ENCODE measurements around the gene KCNQ1.
A peak's percentile ranks its signal among the peaks of the same experiment; 100 is the strongest.

The KCNQ1 gene

GRCh38 chr11:2671748-2672147, 226.9 kb downstream of the KCNQ1 start:
- no peak for TF ChIP-seq GATA3 (IDR thresholded peaks at IDR 0.05; ENCODE audit: low read depth, low read length)
- no peak for TF ChIP-seq GATA2 (IDR thresholded peaks at IDR 0.05; ENCODE audit: low read depth, low read length)

GRCh38 chr11:2672553-2673249, 227.9 kb downstream of the KCNQ1 start:
- TF ChIP-seq GATA2 (IDR thresholded peaks at IDR 0.05; ENCODE audit: low read depth, low read length): no peak
- no peak for TF ChIP-seq GATA3 (IDR thresholded peaks at IDR 0.05; ENCODE audit: low read depth, low read length)

- TF ChIP-seq GATA2 (IDR thresholded peaks at IDR 0.05; ENCODE audit: low read depth, low read length): no peak
- no peak for TF ChIP-seq GATA3 (IDR thresholded peaks at IDR 0.05; ENCODE audit: low read depth, low read length)
Observed at GRCh38 chr11:2673250-2673610, 228.4 kb downstream of the KCNQ1 start.

- no peak for TF ChIP-seq GATA3 (IDR thresholded peaks at IDR 0.05; ENCODE audit: low read depth, low read length)
- no peak for TF ChIP-seq GATA2 (IDR thresholded peaks at IDR 0.05; ENCODE audit: low read depth, low read length)
Observed at GRCh38 chr11:2673871-2674471, 229.2 kb downstream of the KCNQ1 start.

GRCh38 chr11:2674658-2675131, 229.9 kb downstream of the KCNQ1 start:
- TF ChIP-seq GATA2 (IDR thresholded peaks at IDR 0.05; ENCODE audit: low read depth, low read length) (no peak), GATA3 (IDR thresholded peaks at IDR 0.05; ENCODE audit: low read depth, low read length) (no peak)

GRCh38 chr11:2675540-2675939, 230.7 kb downstream of the KCNQ1 start:
- no peak for TF ChIP-seq GATA3 (IDR thresholded peaks at IDR 0.05; ENCODE audit: low read depth, low read length)
- peak; percentile 17; the same call in 1 of the 2 replicates for TF ChIP-seq GATA2 (IDR thresholded peaks at IDR 0.05; ENCODE audit: low read depth, low read length)

- TF ChIP-seq GATA3 (IDR thresholded peaks at IDR 0.05; ENCODE audit: low read depth, low read length): no peak; the same call in 1 of the 2 replicates
- TF ChIP-seq GATA2 (IDR thresholded peaks at IDR 0.05; ENCODE audit: low read depth, low read length): peak; percentile 71
Observed at GRCh38 chr11:2677127-2677526, 232.3 kb downstream of the KCNQ1 start.

- TF ChIP-seq GATA3 (IDR thresholded peaks at IDR 0.05; ENCODE audit: low read depth, low read length) (peak; percentile 77), GATA2 (IDR thresholded peaks at IDR 0.05; ENCODE audit: low read depth, low read length) (peak; percentile 52; the same call in 1 of the 2 replicates)
Observed at GRCh38 chr11:2678396-2678795, 233.6 kb downstream of the KCNQ1 start.

- TF ChIP-seq GATA3 (IDR thresholded peaks at IDR 0.05; ENCODE audit: low read depth, low read length): no peak
Observed at GRCh38 chr11:2679011-2679676, 234.3 kb downstream of the KCNQ1 start.

- TF ChIP-seq GATA2 (IDR thresholded peaks at IDR 0.05; ENCODE audit: low read depth, low read length) (no peak), GATA3 (IDR thresholded peaks at IDR 0.05; ENCODE audit: low read depth, low read length) (no peak)
Observed at GRCh38 chr11:2681408-2682145, 236.8 kb downstream of the KCNQ1 start.

- TF ChIP-seq GATA3 (IDR thresholded peaks at IDR 0.05; ENCODE audit: low read depth, low read length) (no peak), GATA2 (IDR thresholded peaks at IDR 0.05; ENCODE audit: low read depth, low read length) (no peak)
Observed at GRCh38 chr11:2683806-2684205, 239.0 kb downstream of the KCNQ1 start.

- no peak for TF ChIP-seq GATA3 (IDR thresholded peaks at IDR 0.05; ENCODE audit: low read depth, low read length)
- no peak for TF ChIP-seq GATA2 (IDR thresholded peaks at IDR 0.05; ENCODE audit: low read depth, low read length)
Observed at GRCh38 chr11:2684581-2684980, 239.8 kb downstream of the KCNQ1 start.

GRCh38 chr11:2685051-2685450, 240.2 kb downstream of the KCNQ1 start:
- no peak for TF ChIP-seq GATA3 (IDR thresholded peaks at IDR 0.05; ENCODE audit: low read depth, low read length)
- TF ChIP-seq GATA2 (IDR thresholded peaks at IDR 0.05; ENCODE audit: low read depth, low read length): no peak
